Testis (tissue), 3 donors: ENCODE results near the gene FGF12. TPM values are rescaled to one million over a fixed set of nuclear protein-coding genes. Genes with fewer than 3 reads are reported as not detected.

Experiments used
- DNase-seq: peaks from one replicate; pipeline ENCODE4 v3.0.0-alpha.2; 2019
- H3K27ac ChIP-seq, 2 donors: fragments of 200-600 bp; sonication (generic); one replicate each; pipeline ENCODE4 v1.5.1; 2019
- H3K27me3 ChIP-seq: fragments of 200-600 bp; sonication (generic); one replicate; pipeline ENCODE4 v1.5.1; 2019
- H3K36me3 ChIP-seq: fragments of 200-600 bp; sonication (generic); one replicate; pipeline ENCODE4 v1.5.1; 2017; ENCODE audit warnings: low read depth; ENCODE audit errors: missing control alignments
- H3K4me1 ChIP-seq: fragments of 200-600 bp; sonication (generic); one replicate; pipeline ENCODE4 v1.5.1; 2019
- H3K4me3 ChIP-seq, 2 donors: fragments of 200-600 bp; sonication (generic); one replicate each; pipeline ENCODE4 v1.5.1; 2017 to 2019
- H3K9me3 ChIP-seq: fragments of 200-600 bp; sonication (generic); one replicate; pipeline ENCODE4 v1.5.1; 2017
- POLR2A ChIP-seq: fragments of 450-650 bp; IDR thresholded peaks from one replicate; pipeline ENCODE4 v1.6.1; 2017; ENCODE audit warnings: antibody characterized with exemption, mild to moderate bottlenecking, moderate library complexity
- WGBS, 2 donors: methylation state at CpG; one replicate each; pipeline ENCODE4 v1.1.5; 2018; 5-methylcytosine and 5-hydroxymethylcytosine counted together
- intact Hi-C: fragments of 100-400 bp; cut with DNase I; formaldehyde crosslinking; loops from one replicate; pipeline ENCODE4 v1.15.1; 2023; ENCODE audit warnings: low total_unique reads
- polyA plus RNA-seq: library from polyadenylated mRNA; stranded (reverse); fragments of 350-450 nt; fragmentation: Illumina TruSeq; extraction: RNeasy Lipid Tissue Mini Kit (QIAGEN cat#74804); gene quantifications from one replicate; pipeline ENCODE4 v1.2.3, GENCODE V29; 2014; ENCODE audit warnings: low read depth, low replicate concordance; ENCODE audit not compliant: insufficient read depth
- total RNA-seq, 2 donors: library from RNA; depleted of rRNA; stranded (reverse); fragments of >200 nt; gene quantifications; one replicate each; pipeline ENCODE4 v1.2.3, GENCODE V29; 2016
- TF ChIP-seq, protein P1 (sequence below), 3 experiments: fragments of 450-650 bp in 2 of 3; fragments of 200-600 bp in 1 of 3; sonication (generic) in 1 of 3; IDR thresholded peaks; one replicate each; pipeline ENCODE4 v1.5.1; 2016 to 2019; ENCODE audit warnings: antibody characterized with exemption in 3 of 3, mild to moderate bottlenecking in 2 of 3, moderate library complexity in 1 of 3

The FGF12 gene
- total and polyA plus RNA-seq, 3 donors from 2014 or later: 2.3 to 3.3 (median 3.0) TPM

DNA sequence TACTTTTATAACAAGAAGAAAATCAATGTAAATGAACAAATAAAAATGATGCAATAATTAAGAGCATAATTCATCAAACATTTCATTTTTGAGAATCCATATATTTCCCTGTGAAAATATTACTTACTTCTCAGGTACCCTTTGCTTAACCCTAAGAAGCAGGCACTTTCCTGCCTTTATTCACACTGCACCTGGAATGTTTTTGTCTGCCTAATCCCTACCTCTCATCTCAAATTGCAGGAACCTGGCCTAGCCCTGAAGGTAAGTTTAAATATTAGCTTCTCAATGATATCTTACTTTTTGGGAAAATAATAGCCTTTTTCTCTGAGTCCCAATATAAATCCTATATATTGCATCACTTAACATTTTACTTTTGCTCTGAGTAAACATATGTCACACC lies 559.1 kb downstream of the FGF12 start:
- Histone ChIP-seq H3K4me3 (no peak overlapping the region), H3K36me3 (no peaks in the 10 kb centered on the region), H3K4me1 (no peaks in the 10 kb centered on the region), H3K27ac (no peak overlapping the region), H3K27me3 (no peaks in the 10 kb centered on the region), H3K9me3 (no peaks in the 10 kb centered on the region)
- TF ChIP-seq, protein P1, sequence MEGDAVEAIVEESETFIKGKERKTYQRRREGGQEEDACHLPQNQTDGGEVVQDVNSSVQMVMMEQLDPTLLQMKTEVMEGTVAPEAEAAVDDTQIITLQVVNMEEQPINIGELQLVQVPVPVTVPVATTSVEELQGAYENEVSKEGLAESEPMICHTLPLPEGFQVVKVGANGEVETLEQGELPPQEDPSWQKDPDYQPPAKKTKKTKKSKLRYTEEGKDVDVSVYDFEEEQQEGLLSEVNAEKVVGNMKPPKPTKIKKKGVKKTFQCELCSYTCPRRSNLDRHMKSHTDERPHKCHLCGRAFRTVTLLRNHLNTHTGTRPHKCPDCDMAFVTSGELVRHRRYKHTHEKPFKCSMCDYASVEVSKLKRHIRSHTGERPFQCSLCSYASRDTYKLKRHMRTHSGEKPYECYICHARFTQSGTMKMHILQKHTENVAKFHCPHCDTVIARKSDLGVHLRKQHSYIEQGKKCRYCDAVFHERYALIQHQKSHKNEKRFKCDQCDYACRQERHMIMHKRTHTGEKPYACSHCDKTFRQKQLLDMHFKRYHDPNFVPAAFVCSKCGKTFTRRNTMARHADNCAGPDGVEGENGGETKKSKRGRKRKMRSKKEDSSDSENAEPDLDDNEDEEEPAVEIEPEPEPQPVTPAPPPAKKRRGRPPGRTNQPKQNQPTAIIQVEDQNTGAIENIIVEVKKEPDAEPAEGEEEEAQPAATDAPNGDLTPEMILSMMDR (IDR thresholded peaks at IDR 0.05): no peak
- no peak for DNase-seq
- intact Hi-C loops: no loop called here

DNA sequence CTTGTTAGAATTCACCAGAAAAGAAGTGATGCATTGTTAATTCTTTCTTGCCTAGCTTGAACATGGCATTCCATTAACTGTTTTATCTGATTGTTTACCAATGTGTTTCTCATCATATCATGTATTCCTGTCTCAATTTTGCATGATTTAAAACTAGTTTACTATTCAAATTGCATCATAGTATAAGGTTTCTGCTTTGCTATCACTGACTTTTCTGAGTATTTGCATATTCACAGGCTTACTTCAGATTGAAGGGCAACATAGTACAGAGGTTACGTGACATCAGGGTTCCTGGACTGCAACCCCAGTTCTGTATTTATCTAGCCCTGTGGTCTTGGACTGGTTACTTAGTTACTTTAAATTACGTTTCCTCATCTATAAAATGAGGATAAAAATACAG lies 561.8 kb downstream of the FGF12 start:
- Histone ChIP-seq H3K36me3 (no peaks in the 10 kb centered on the region), H3K9me3 (no peaks in the 10 kb centered on the region), H3K27me3 (no peaks in the 10 kb centered on the region), H3K4me1 (no peaks in the 10 kb centered on the region), H3K4me3 (no peak overlapping the region), H3K27ac (no peak overlapping the region)
- intact Hi-C loops: no loop called here
- 52 to 59% methylated on average over 2 of the region's 2 CpGs for WGBS, 2 donors
- no peak for DNase-seq
- TF ChIP-seq, protein P1 (IDR thresholded peaks at IDR 0.05): no peak
- no peak for TF ChIP-seq POLR2A

DNA sequence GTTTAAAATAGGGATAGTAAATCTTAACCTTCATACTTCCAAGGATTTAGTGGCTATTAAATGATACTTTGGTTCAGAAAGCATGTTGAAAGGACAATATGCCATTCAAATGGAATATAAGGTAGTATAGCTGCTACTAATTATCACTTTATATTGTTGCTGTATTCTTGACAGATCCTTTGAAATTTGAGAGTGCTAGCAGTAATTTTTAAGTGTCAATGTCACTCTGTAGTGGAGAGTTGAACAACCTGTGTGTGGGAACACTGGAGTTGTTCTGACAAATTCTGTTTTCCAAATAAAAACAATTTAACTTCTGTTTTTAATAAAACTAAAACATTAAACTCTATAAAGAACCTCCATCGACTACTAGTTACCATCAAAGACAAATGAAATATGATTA lies 565.7 kb downstream of the FGF12 start:
- DNase-seq: no peak
- TF ChIP-seq, protein P1 (IDR thresholded peaks at IDR 0.05): no peak
- TF ChIP-seq POLR2A: no peak
- intact Hi-C loops: no loop called here
- Histone ChIP-seq H3K4me3 (no peak overlapping the region), H3K27me3 (no peaks in the 10 kb centered on the region), H3K4me1 (no peaks in the 10 kb centered on the region), H3K9me3 (no peaks in the 10 kb centered on the region), H3K27ac (no peak overlapping the region), H3K36me3 (no peaks in the 10 kb centered on the region)
- 76 to 94% methylated on average over 1 of the region's 1 CpG for WGBS, 2 donors

DNA sequence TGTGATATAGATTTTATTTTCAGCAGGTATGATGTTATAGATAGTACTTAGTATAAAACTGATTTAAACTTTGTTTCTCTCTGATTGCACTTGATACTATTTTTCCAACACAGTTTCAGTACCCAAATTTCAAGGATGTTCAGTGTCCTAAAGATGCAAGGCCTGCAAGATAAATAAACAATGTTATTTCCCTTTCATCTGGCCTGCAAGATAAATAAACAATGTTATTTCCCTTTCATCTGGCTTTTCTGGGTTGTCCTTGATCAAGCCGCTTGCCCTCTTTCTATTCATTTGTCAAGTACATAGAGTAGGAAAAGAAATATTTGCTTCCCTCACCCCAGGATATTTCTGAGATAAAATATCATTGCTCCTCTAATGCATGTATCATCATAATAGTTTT lies 571.0 kb downstream of the FGF12 start:
- H3K27me3 ChIP-seq: no peaks in the 10 kb centered on the region
- no peak for DNase-seq
- no peaks in the 10 kb centered on the region for H3K9me3 ChIP-seq
- H3K36me3 ChIP-seq: no peaks in the 10 kb centered on the region
- 25 to 39% methylated on average over 1 of the region's 1 CpG for WGBS, 2 donors
- H3K4me1 ChIP-seq: peaks cover 4% of the 10 kb centered on the region
- H3K27ac ChIP-seq: no peak overlapping the region
- no peak for TF ChIP-seq POLR2A
- TF ChIP-seq, protein P1 (IDR thresholded peaks at IDR 0.05): no peak
- intact Hi-C loops: no loop called here
- H3K4me3 ChIP-seq: no peak overlapping the region

DNA sequence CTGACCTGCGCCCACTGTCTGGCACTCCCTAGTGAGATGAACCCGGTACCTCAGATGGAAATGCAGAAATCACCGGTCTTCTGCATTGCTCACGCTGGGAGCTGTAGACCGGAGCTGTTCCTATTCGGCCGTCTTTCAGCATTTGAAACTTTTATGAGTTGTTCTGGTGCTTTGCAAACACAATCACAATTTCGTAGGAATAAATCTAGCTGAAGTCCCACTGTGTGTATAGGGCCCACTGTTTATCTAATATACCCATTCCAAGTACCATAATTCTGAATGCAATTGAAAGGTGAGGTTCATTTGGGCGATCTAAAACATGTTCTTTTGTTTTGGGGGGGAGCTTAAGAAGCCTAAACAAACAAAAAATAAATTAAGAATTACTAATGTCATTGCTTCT lies 572.1 kb downstream of the FGF12 start:
- no peaks in the 10 kb centered on the region for H3K9me3 ChIP-seq
- no peak overlapping the region for H3K27ac ChIP-seq
- TF ChIP-seq, protein P1 (IDR thresholded peaks at IDR 0.05): no peak
- no peak for TF ChIP-seq POLR2A
- no peaks in the 10 kb centered on the region for H3K27me3 ChIP-seq
- intact Hi-C loops: no loop called here
- H3K36me3 ChIP-seq: no peaks in the 10 kb centered on the region
- no peak overlapping the region for H3K4me3 ChIP-seq
- H3K4me1 ChIP-seq: peaks cover 4% of the 10 kb centered on the region
- DNase-seq: no peak
- WGBS, 2 donors: 19 to 42% methylated on average over 4 to 9 of the region's 9 CpGs
